Ascending aorta (tissue), 2 donors: ENCODE results near the gene PDLIM4. TPM values are rescaled to one million over a fixed set of nuclear protein-coding genes. Genes with fewer than 3 reads are reported as not detected.

Experiments used
- DNase-seq, 2 donors: peaks; one replicate each; pipeline ENCODE4 v3.0.0-alpha.2; 2019; ENCODE audit warnings: low spot score in 2 of 2
- H3K27ac ChIP-seq, 2 donors: fragments of 200-600 bp; sonication (generic); one replicate each; pipeline ENCODE4 v1.5.1; 2016 to 2017; ENCODE audit warnings: mild to moderate bottlenecking in 1 of 2
- H3K27me3 ChIP-seq: fragments of 200-600 bp; sonication (generic); one replicate; pipeline ENCODE4 v1.5.1; 2017
- H3K36me3 ChIP-seq, 2 donors: fragments of 200-600 bp; sonication (generic); one replicate each; pipeline ENCODE4 v1.5.1; 2016
- H3K4me1 ChIP-seq, 2 donors: fragments of 200-600 bp; sonication (generic); one replicate each; pipeline ENCODE4 v1.5.1; 2016 to 2017; ENCODE audit warnings: mild to moderate bottlenecking in 1 of 2
- H3K4me3 ChIP-seq, 2 donors: fragments of 200-600 bp; sonication (generic); one replicate each; pipeline ENCODE4 v1.5.1; 2016 to 2017; ENCODE audit warnings: mild to moderate bottlenecking in 1 of 2
- H3K9me3 ChIP-seq, 2 donors: fragments of 200-600 bp; sonication (generic); one replicate each; pipeline ENCODE4 v1.5.1; 2016
- CTCF ChIP-seq, 3 experiments: fragments of 200-600 bp in 2 of 3; fragments of 450-650 bp in 1 of 3; sonication (generic) in 2 of 3; IDR thresholded peaks; one replicate each; pipeline ENCODE4 v1.5.1; 2016 to 2019; ENCODE audit warnings: antibody characterized with exemption in 3 of 3, mild to moderate bottlenecking in 1 of 3, moderate library complexity in 1 of 3
- intact Hi-C: fragments of 100-400 bp; cut with DNase I; formaldehyde crosslinking; loops from one replicate; pipeline ENCODE4 v1.15.1; 2023
- total RNA-seq: library from RNA; depleted of rRNA; stranded (reverse); fragments of >200 nt; gene quantifications from one replicate; pipeline ENCODE4 v1.1.0, GENCODE V29; 2016

Gene PDLIM4
- total RNA-seq, 1 donor from 2014 or later, result 49.1 TPM

DNA sequence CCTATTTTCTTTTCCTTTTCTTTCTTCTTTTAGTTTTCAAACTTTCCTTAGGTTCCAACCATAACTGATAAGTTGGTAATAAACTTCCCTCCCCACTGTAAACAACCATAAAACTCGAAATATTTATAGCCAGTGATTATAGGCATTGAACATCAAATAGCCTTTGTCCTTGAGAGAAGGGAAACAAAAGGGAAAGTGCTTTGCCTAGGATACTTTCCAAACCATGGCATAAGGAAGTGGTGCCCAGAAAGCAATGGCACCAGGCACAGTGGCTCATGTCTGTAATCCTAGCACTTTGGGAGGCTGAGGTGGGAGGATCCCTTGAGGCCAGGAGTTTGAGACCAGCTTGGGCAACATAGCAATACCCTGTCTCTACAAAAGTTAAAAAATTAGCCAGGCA, 11.9 kb upstream of the PDLIM4 start:
- intact Hi-C loops, result no loop called here
- no peak for DNase-seq
- Histone ChIP-seq H3K27me3 (no peaks in the 10 kb centered on the region), H3K27ac (no peak overlapping the region), H3K9me3 (peaks cover 3 to 32% of the 10 kb centered on the region in 2 donors), H3K36me3 (no peaks in the 10 kb centered on the region), H3K4me3 (no peak overlapping the region), H3K4me1 (no peaks in the 10 kb centered on the region)
- no peak for TF ChIP-seq CTCF (IDR thresholded peaks at IDR 0.05)

- Histone ChIP-seq H3K36me3 (no peaks in the 10 kb centered on the region), H3K4me1 (peaks cover 0 to 2% of the 10 kb centered on the region in 2 donors), H3K4me3 (no peak overlapping the region), H3K27ac (no peak overlapping the region), H3K27me3 (no peaks in the 10 kb centered on the region), H3K9me3 (peaks cover 3 to 32% of the 10 kb centered on the region in 2 donors)
- intact Hi-C loops, result no loop called here
- TF ChIP-seq CTCF (IDR thresholded peaks at IDR 0.05), result no peak
- no peak for DNase-seq
Observed at GRCh38 chr5:132246806-132247205, 10.7 kb upstream of the PDLIM4 start.

- H3K36me3 ChIP-seq, result no peaks in the 10 kb centered on the region
- TF ChIP-seq CTCF (IDR thresholded peaks at IDR 0.05), result no peak
- peaks cover 0 to 20% of the 10 kb centered on the region in 2 donors for H3K9me3 ChIP-seq
- H3K4me3 ChIP-seq, result no peak overlapping the region
- peak overlapping the region; percentile 80 to 88 for H3K27ac ChIP-seq
- no peaks in the 10 kb centered on the region for H3K27me3 ChIP-seq
- intact Hi-C loops, result loop anchor here (5.0 to 10.0 kb wide), 3 partner anchors 146 to 616 kb away; partner anchors contain the start of gene RAPGEF6
- H3K4me1 ChIP-seq, result peaks cover 5 to 21% of the 10 kb centered on the region in 2 donors
- no peak for DNase-seq
Observed at GRCh38 chr5:132250547-132250946, 6.9 kb upstream of the PDLIM4 start.

DNA sequence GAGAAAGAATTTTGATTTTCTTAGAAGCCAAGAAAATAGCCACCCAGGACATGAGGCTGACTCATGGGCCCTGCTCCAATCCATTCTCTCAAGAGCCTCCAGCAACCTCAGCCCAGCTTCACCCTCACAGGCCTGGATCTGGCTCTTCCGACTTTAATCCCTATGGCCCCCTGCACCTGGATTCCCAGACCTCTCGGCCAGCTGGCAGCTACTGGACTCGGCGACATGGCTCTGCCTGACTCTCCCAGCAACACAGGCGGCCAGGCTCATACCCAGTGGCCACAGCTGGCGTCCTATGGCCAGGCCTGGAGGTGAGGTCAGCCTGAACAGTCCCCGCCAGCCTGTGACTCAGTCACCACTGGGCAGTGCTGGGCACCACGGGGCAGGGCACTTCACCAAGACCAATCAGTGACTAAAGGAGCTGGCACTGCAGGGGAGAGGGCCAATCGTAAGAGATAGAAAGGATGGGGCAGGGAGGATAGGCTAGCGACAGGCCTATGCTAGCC, 6.2 kb upstream of the PDLIM4 start:
- DNase-seq, result peak; percentile 70 to 92
- intact Hi-C loops, result loop anchor here (1.0 to 10.0 kb wide), 4 partner anchors 43 to 616 kb away; partner anchors contain the start of genes RAPGEF6 and SLC22A4
- Histone ChIP-seq H3K9me3 (peaks cover 0 to 13% of the 10 kb centered on the region in 2 donors), H3K27ac (peak overlapping the region; percentile 80 to 88), H3K27me3 (no peaks in the 10 kb centered on the region), H3K4me3 (no peak overlapping the region), H3K36me3 (no peaks in the 10 kb centered on the region), H3K4me1 (peaks cover 5 to 23% of the 10 kb centered on the region in 2 donors)
- TF ChIP-seq CTCF (IDR thresholded peaks at IDR 0.05), result no peak

DNA sequence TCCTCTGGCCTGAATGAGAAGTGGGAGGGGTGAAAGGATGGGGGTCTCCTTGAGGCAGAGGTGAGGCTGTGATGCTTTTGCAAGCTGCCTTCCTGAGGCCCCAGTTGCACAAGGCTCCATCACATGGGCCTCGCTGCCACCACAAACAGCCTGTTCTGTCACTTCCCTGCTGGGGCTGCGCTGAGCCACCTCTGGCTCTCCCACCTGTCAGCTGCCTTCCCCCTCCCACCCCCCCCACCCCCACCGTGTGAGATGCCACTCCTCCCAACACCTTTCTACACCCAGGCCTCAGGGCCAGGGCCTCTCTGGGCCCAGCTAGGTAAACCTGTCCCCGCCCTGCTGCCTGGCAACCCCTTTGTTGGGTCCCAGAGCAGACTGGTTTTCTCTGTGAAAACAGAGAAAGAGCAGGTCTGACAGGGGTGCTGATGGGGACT, 4.5 kb upstream of the PDLIM4 start:
- Histone ChIP-seq H3K4me1 (peaks cover 5 to 28% of the 10 kb centered on the region in 2 donors), H3K4me3 (no peak overlapping the region), H3K36me3 (no peaks in the 10 kb centered on the region), H3K9me3 (no peaks in the 10 kb centered on the region), H3K27ac (peak overlapping the region; percentile 80 to 88), H3K27me3 (no peaks in the 10 kb centered on the region)
- DNase-seq, result peak in 1 of 2 donors; percentile 56
- intact Hi-C loops, result loop anchor here (5.0 to 10.0 kb wide), 3 partner anchors 148 to 618 kb away; partner anchors contain the start of gene RAPGEF6
- no peak for TF ChIP-seq CTCF (IDR thresholded peaks at IDR 0.05)
